ENCODE results near the gene FAM53B.

FAM53B gene

GRCh38 chr10:124621637-124622036, 122.5 kb downstream of the FAM53B start:
- TF ChIP-seq, protein P1, sequence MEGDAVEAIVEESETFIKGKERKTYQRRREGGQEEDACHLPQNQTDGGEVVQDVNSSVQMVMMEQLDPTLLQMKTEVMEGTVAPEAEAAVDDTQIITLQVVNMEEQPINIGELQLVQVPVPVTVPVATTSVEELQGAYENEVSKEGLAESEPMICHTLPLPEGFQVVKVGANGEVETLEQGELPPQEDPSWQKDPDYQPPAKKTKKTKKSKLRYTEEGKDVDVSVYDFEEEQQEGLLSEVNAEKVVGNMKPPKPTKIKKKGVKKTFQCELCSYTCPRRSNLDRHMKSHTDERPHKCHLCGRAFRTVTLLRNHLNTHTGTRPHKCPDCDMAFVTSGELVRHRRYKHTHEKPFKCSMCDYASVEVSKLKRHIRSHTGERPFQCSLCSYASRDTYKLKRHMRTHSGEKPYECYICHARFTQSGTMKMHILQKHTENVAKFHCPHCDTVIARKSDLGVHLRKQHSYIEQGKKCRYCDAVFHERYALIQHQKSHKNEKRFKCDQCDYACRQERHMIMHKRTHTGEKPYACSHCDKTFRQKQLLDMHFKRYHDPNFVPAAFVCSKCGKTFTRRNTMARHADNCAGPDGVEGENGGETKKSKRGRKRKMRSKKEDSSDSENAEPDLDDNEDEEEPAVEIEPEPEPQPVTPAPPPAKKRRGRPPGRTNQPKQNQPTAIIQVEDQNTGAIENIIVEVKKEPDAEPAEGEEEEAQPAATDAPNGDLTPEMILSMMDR (IDR thresholded peaks at IDR 0.05; ENCODE audit: control insufficient read depth, extremely low read depth, insufficient read depth) = no peak
- no peak overlapping the region for H3K4me3 ChIP-seq (ENCODE audit: low read depth, low read length)
- DNase-seq (ENCODE audit: low read depth) = no peak

DNA sequence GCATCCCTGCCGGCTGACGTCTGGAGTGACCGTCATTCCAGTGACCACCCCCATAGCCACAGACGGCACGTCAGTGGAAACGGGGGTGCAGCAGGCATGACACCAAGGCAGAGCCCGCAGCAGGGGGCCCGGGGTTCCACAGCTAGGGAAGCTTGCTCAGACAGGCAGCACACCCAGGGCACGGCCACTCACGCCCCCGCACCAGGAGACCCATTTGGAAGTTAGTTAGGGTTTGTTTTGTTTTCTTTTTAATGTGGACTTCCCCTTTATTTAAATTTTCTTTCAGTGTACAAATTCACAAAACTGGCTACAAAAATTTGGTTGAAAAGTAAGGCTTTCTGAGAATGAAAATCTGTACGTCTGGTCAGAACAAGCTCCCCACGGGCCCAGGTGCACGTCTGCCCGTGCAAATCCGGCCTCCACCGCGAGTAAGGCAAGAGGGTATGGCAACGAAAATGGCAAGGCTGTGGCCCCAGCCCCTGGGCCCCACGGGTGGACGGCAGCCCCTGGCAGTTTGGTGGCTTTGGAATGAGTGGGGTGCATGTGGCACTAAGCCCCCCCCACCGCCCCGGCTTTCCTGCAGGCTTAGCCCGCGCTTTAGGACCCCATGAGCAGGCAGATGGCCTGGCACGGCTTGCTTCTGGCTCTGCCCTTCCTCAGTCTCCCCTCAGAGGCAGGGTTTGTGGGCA, 124.2 kb downstream of the FAM53B start:
- TF ChIP-seq, protein P1 (IDR thresholded peaks at IDR 0.05; ENCODE audit: control insufficient read depth, extremely low read depth, insufficient read depth) = no peak
- no peak overlapping the region for H3K4me3 ChIP-seq (ENCODE audit: low read depth, low read length)
- DNase-seq (ENCODE audit: low read depth) = no peak

GRCh38 chr10:124619195-124619594, 125.0 kb downstream of the FAM53B start:
- no peak for DNase-seq (ENCODE audit: low read depth)
- H3K4me3 ChIP-seq (ENCODE audit: low read depth, low read length) = no peak overlapping the region
- TF ChIP-seq, protein P1 (IDR thresholded peaks at IDR 0.05; ENCODE audit: control insufficient read depth, extremely low read depth, insufficient read depth) = no peak

DNA sequence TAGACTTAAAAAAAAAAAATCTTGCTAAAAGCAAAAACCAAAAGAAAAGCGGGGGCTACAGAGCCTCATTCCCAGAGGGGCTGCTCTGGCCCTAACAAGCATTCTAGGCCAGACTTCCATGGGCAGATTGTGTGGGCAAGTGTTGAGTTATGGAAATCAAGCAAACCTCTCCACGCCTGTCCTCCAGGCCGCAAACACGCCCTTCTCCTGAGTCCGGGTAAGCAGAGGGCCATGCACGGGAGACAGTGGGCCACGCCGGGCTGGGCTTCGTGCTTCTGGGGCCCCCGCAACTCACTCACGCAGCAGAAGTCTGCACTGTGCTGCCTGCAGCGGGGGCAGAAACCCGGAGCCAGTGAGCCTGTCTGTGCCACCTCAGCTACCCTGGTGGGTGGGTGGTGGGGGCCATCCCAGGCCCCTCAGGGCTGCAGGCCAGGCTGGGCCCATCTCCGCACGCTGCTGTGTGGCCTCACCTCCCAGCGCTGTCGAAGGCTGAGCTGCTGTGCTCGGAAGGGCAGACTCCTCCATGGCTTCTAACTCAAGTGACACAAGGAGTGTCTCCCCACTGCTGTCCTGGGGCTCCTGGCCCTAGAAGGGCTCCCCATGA, 125.6 kb downstream of the FAM53B start:
- TF ChIP-seq, protein P1 (IDR thresholded peaks at IDR 0.05; ENCODE audit: control insufficient read depth, extremely low read depth, insufficient read depth) = no peak
- H3K4me3 ChIP-seq (ENCODE audit: low read depth, low read length) = no peak overlapping the region
- DNase-seq (ENCODE audit: low read depth) = no peak

DNA sequence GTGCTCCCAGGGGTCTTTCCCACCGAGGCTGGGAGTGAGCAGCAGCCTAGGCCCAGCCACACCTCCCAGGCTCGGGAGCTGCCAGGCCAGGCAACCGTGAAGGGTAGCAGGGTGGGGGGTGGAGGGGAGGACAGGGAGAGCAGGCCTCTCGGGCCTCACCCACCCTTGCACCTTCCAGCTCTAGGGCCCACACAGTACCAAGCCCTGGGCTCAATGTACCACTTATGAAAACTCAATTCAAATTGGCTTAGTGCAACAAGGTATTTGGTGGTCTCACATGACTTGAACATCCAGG, 127.4 kb downstream of the FAM53B start:
- TF ChIP-seq, protein P1 (IDR thresholded peaks at IDR 0.05; ENCODE audit: control insufficient read depth, extremely low read depth, insufficient read depth) = no peak
- no peak overlapping the region for H3K4me3 ChIP-seq (ENCODE audit: low read depth, low read length)
- DNase-seq (ENCODE audit: low read depth) = no peak

- H3K4me3 ChIP-seq (ENCODE audit: low read depth, low read length) = no peak overlapping the region
- TF ChIP-seq, protein P1 (IDR thresholded peaks at IDR 0.05; ENCODE audit: control insufficient read depth, extremely low read depth, insufficient read depth) = no peak
- no peak for DNase-seq (ENCODE audit: low read depth)
Measured at GRCh38 chr10:124616040-124616835, 127.9 kb downstream of the FAM53B start.

Data from LNCaP clone FGC (cell line).